Hematopoietic multipotent progenitor cell treated with erythropoietin and hydrocortisone succinate and interleukin-3 and kit ligand, for 15 days (in vitro differentiated cells): ENCODE results near the gene TREML2.

Experiments used
- DNase-seq: peaks from one replicate; pipeline ENCODE4 v3.0.0-alpha.2; 2015; ENCODE audit warnings: low spot score

TREML2 gene

GRCh38 chr6:41147917-41148316 is 53.0 kb downstream of the TREML2 start:
- no peak for DNase-seq
